ENCODE data around the gene EDRF1. TPM values are rescaled to one million over a fixed set of nuclear protein-coding genes. Genes with fewer than 3 reads are reported as not detected.

The EDRF1 gene, protein sequence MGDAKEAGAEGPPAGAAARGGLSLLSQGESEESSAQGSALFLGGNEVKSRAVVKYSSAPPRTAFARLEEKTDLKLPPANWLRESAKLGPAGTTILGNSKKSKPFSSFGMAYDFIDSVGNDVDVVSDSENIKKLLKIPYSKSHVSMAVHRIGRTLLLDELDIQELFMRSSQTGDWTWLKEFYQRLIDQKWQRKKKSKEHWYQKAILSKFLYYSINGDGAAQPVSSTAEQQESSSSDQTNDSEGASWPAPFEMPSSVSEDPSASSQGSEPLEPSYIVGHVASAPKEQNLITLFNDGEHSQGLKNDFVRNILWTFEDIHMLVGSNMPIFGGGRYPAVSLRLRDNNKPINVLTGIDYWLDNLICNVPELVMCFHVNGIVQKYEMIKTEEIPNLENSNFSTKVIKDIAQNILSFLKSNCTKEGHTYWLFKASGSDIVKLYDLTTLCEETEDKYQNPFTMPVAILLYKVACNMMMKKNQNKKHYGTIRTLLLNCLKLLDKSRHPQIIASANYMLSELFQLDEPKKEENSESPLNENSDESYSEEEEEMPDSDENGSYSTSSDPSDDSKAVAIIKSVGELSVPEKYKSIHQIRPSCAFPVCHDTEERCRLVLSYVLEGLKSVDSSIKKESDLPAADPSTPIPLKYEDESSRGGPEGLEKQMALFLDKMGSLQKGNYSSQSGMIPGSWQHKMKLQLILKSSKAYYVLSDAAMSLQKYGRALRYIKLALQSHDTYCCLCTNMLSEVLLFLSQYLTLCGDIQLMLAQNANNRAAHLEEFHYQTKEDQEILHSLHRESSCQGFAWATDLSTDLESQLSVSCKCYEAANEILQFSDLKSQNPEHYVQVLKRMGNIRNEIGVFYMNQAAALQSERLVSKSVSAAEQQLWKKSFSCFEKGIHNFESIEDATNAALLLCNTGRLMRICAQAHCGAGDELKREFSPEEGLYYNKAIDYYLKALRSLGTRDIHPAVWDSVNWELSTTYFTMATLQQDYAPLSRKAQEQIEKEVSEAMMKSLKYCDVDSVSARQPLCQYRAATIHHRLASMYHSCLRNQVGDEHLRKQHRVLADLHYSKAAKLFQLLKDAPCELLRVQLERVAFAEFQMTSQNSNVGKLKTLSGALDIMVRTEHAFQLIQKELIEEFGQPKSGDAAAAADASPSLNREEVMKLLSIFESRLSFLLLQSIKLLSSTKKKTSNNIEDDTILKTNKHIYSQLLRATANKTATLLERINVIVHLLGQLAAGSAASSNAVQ
- 15.7 and 17.8 TPM in 2 replicates for total RNA-seq

DNA sequence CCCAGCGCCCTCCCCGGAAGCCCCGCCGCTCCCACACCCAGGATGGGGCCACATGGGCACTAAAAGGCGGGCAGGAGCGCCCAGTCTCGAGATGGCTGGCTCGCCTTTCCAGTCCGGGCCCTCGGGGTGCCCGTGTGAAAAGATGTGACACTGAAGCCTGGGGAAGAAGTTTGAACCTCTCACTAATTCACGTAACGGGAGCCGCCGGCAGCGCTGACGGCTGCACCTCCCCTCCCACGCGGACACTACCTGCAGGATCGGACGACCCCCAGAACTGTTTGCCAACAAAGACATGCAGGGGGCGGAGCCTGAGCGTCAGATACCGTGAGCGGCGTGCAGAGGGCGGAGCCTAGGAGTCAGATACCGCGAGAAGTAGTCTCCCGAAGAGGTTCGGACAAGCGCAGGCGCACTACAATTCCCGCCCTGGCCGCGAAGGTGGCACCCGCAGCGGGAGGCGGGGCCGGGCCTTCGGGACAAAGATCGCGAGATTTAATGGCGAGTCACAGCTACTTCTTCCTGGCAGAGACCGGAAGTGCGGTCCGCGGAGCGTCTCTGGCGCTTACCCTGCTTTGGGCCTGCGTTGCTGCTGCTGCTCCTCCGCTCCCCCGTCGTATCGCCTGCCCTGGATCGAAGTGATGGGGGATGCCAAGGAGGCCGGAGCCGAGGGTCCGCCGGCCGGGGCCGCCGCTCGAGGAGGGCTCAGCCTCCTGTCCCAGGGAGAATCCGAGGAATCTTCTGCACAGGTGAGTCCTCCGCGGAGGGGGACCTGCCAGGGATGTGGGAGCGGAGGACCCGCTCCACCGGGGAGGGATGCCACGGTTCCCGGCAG lies at the start of gene EDRF1:
Gene EDRF1 (plus strand): TSS at position 537 of the 829 bp plus-strand sequence. CDS start 99 bp downstream, at position 636.

DNA sequence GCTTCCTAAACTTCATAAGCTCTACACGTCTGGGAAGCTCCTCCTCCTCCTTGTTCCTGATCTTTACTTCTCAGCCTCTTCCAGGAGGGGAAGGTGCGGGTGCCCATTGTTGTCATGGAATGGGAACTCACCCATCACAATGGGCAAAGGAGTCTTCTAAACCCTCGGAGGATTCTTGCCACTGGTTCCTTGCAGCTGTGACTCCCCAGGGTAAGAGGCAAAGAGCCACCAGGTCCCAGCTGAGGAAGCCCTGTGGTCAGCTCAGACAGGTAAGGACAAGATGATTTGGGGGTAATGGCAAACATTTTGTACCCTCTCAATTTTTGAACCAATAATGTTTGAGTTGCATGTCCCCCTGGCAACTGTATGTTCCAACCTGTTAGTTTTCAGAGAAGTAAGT lies 36.4 kb upstream of the EDRF1 start, which contains the start of gene TEX36:
Gene TEX36 (minus strand): TSS at position 101 of the 400 bp plus-strand sequence. CDS start 174 bp downstream, outside the sequence.

DNA sequence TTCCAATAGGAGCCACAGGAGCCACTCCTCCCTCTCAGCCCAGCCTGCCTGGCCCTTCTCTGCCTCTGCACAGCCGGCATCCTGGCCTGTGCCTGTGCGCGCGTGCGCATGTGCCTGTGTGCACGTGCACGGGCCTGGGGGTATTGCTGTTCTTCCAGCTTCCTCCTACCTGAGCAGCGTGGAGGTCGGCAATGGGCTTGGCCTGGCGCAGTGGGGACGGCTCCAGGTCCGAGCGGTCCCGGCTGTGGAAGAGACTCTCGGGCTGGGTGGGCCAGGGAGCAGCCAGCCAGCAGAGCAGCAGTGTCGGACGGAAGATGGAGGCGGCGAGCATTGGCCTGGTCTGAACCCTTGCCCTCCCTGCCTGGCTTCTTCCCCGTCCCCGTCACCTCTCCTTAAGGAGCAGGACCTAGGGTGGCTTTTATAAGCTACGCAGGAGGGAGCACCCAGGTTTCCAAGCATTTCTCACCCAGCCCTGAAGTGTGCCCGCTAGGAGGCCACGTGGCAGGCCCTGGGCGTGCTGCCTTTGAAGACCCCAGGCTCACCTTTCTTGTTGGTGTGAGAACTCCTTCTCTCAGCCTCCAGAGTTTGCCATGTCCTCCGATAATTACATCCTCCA lies 56.1 kb downstream of the EDRF1 start, which contains the start of gene MMP21:
Gene MMP21 (minus strand): TSS at position 331 of the 616 bp plus-strand sequence. CDS start 0 bp downstream, at position 331.

Other genes with a start within 250 kb of the EDRF1 start
- under 0.01 and 0.54 TPM in 2 replicates for gene TEX36, start 36.5 kb upstream of the EDRF1 start, total RNA-seq
- 0.11 TPM in 1 of 2 replicates, not detected in the other for gene MMP21, start 56.1 kb downstream of the EDRF1 start, total RNA-seq
- 56.5 and 59.7 TPM in 2 replicates for gene UROS, start 103.5 kb downstream of the EDRF1 start, total RNA-seq
- gene BCCIP, start 103.8 kb downstream of the EDRF1 start, total RNA-seq, result 17.7 and 27.7 TPM in 2 replicates
- gene DHX32, start 161.6 kb downstream of the EDRF1 start, total RNA-seq, result 34.2 and 58.9 TPM in 2 replicates
- gene FANK1, start 176.9 kb downstream of the EDRF1 start, total RNA-seq, result 11.9 and 30.2 TPM in 2 replicates